HG03175 (cell line): ENCODE data around the gene SSTR4.
A peak's percentile ranks its signal among the peaks of the same experiment; 100 is the strongest.

Experiments
- ATAC-seq: cut with Tn5 transposase; IDR thresholded peaks from one replicate; pipeline ENCODE4 v1.9.1; 2021; ENCODE audit warnings: mild to moderate bottlenecking, moderate library complexity; ENCODE audit not compliant: unreplicated experiment

SSTR4 gene

DNA sequence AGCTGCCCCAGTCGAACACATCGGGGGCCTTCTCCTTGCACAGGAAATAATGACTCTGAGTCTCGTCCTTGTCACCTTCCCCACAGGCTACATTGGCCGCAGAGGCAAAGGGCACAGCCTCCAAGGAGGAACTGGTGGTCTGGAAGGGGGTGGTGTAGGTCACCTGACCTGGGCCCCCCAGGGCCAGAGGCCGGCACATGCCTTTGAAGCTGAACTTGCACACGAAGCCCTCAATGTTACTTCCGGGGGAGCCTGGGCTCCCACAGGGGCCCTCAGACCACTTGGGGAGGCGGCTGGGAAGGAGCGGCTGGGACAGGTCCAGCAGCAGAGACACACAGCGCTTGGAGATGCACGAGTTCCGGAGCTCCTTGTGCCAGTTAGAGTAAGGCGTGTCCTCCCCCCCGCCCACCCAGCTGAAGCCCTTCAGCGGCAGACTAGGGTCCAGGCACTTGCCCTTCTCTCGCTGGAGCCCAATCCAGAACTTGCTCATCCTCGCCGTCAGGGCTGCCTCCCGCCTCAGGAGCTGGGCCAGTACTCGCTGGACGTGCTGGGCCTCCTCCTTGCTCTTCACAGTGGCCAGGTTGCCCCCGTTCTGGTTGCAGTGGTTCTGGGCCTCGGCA lies 50.4 kb downstream of the SSTR4 start:
- no peak for ATAC-seq

DNA sequence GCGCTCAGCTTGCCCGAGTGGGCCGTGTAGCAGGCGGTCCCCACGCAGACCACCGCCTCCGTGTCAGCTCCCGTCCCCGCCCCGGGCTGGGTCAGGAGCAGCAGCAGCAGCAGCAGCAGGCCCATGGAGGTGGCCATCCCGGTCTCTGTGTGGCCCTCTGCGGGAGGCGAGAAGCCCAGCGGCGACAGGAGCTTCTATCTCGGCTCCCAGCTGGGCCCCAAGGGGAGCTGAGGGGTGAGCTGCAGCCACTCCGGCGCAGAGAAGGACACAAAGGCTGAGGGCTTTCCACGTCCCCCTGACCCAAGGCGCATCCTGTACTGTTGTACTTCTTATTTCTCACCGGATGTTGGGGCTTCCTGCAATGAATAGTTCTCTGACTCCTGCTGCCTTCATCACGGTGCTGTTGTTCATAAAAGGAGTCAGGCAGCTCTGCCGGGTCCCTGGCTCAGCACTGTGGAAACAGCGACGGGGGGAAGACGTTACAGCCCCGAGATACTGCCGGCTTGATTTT lies 51.0 kb downstream of the SSTR4 start, which contains the start of gene CD93:
TSS of gene CD93 (minus strand) at position 269 of the 511 bp plus-strand sequence. CDS start at position 137, 132 bp downstream.
- peak; percentile 60 for ATAC-seq

DNA sequence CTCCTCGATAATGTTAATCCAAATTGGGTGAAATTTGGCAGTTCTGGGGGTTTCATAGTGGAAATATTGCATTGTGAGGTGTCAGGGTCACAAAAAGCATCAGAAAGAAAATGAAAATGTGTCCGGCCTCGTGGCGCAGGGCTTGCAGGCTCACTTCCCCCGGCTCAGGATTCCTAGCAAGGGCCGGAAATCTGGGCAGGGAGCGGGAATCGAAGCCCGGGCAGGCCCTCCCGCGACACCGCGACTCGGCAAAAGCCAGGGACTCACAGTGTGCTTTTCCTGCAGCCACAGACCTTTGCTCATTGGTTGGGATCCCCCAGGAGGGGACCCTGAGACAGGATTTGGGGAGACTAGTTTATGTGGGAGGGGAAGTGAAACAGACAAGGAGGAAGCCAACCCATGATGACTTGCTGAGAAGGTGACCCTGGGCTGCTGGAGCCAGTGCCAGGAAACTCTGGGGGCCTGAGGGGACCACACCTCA lies 51.9 kb downstream of the SSTR4 start:
- ATAC-seq: no peak

DNA sequence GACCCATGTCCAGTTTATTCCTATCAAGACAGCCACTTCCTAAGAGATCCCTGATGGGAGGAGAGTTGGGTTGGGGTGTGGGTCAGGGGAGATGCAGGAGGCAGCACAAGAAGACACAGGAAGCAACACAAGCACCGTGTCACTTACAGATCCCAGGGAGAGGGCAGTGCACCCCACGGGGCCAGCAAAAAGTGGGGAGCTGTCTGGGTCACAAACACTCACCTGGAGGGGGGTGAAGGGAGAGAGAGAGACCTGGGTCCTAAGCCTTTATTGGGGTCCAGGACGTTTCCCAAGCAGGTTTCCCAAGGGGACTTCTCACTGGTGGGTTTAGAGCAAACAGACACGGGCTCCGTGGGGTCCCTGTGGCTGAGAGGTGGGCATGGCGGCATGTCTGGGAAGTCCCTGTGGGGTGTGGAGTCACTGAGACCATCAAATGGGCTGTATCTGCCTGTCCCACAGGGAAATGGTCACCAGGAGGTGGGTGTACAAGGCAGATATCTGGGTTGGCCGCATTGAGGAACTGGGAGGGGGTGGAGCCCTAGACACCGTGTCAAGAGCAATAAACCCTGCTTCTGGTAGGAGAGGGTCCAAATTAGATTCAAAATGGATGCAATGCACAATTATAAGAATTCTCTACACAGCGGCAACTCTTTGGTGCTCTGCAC lies 52.6 kb downstream of the SSTR4 start:
- ATAC-seq: no peak
